ENCODE data around the gene EFCAB10. TPM values are rescaled to one million over a fixed set of nuclear protein-coding genes. Genes with fewer than 3 reads are reported as not detected.

Gene EFCAB10
- total RNA-seq, 1 donor from 2014 or later: 2.0 TPM

GRCh38 chr7:105614341-105614840, 33.1 kb upstream of the EFCAB10 start:
- no peak overlapping the region for H3K27ac Mint-ChIP-seq
- H3K9me3 Mint-ChIP-seq: no peaks in the 10 kb centered on the region
- H3K36me3 Mint-ChIP-seq: peaks cover 10% of the 10 kb centered on the region
- H3K27me3 Mint-ChIP-seq: no peaks in the 10 kb centered on the region
- H3K4me3 Mint-ChIP-seq: no peak overlapping the region
- H3K4me1 Mint-ChIP-seq (ENCODE audit: unreplicated experiment): no peaks in the 10 kb centered on the region
- no peak for DNase-seq (ENCODE audit: extremely low spot score, unreplicated experiment)
- TF ChIP-seq CTCF (conservative IDR thresholded peaks at IDR 0.05): no peak

DNA sequence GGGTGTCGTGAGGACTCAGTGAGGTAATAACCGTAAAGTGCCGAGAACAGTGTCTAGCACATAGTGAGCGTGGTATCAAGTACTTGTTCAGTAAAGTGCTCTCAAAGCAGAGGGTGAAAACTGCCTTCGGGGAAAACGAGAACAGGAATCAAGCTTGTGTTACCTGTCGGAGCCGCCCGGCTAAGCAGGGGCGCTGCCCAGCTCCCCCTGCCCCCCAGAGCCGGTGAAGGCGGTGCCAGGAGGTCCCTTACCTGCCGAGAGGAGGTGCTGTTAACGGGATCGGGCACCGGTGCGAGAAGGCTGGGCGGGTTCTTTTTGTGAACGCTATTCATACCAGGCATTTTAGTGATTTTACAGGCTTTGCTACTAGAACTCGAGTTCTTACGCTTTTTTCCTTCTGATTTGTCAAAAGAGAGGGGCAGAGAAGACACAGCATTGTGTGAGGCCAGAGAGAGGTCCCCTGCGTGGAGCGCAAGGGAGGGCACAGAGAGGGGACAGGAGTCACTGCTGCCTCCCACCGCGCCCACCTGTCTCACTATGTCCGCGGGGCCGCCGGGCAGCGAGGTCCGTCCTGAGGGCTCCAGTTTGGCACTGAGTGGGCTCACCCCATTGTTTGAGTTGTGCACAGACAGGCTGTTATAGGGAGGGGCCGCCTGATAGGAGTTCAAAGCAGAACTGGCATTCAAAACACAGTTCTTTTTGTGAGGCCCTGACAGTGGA, 32.5 kb upstream of the EFCAB10 start:
- TF ChIP-seq CTCF (conservative IDR thresholded peaks at IDR 0.05): no peak
- Mint-ChIP-seq H3K27me3 (no peaks in the 10 kb centered on the region), H3K9me3 (no peaks in the 10 kb centered on the region), H3K27ac (no peak overlapping the region), H3K4me3 (no peak overlapping the region), H3K4me1 (ENCODE audit: unreplicated experiment) (no peaks in the 10 kb centered on the region), H3K36me3 (peaks cover 10% of the 10 kb centered on the region)
- DNase-seq (ENCODE audit: extremely low spot score, unreplicated experiment): no peak

GRCh38 chr7:105612806-105613205, 31.5 kb upstream of the EFCAB10 start:
- H3K9me3 Mint-ChIP-seq: no peaks in the 10 kb centered on the region
- H3K36me3 Mint-ChIP-seq: peaks cover 10% of the 10 kb centered on the region
- H3K27me3 Mint-ChIP-seq: no peaks in the 10 kb centered on the region
- DNase-seq (ENCODE audit: extremely low spot score, unreplicated experiment): no peak
- H3K4me1 Mint-ChIP-seq (ENCODE audit: unreplicated experiment): no peaks in the 10 kb centered on the region
- no peak overlapping the region for H3K27ac Mint-ChIP-seq
- no peak overlapping the region for H3K4me3 Mint-ChIP-seq
- no peak for TF ChIP-seq CTCF (conservative IDR thresholded peaks at IDR 0.05)

DNA sequence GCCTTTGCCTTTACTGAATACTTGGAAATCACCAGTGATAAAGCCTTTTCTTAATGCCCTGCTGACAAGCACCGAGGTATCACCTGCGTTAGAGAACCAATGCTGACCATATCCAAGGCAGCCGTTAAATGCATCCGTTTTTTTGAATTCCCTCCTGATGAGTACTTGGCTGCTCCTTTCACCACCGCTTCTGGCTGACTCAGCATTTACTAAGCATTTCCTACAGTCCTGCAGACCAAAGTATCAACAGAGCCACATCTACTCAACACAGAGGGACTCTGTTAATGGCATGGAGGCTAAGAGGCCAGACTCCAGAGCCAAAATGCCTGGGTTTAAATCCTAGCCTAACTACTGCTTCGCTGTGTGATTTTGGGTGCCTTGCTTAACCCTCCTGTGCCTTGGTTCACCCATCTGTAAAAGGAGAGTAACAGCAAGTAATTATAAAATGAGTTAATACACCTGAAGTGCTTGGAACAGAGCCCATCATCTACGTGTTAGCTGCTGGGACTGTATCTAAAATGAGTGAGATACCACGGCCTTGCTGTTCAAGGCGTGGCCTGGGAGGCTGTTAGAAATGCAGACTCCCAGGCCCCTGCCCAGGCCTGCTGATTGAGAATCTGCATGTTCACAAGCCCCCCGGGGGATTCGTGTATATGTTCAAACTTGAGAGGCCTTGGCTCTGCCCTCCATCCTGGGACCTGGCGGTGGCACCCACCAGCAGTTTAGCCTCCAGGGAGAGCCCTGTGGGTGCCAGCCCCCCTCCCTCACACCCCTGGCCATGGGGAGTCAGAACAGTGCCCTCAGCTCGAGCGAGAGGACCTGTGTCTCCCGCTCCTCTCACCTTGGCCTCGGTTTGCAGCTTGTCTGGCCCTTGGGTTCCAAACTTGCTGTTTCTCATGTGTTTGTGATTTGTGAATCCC, 30.8 kb upstream of the EFCAB10 start:
- no peak overlapping the region for H3K27ac Mint-ChIP-seq
- peaks cover 13% of the 10 kb centered on the region for H3K36me3 Mint-ChIP-seq
- TF ChIP-seq CTCF (conservative IDR thresholded peaks at IDR 0.05): no peak
- H3K4me1 Mint-ChIP-seq (ENCODE audit: unreplicated experiment): no peaks in the 10 kb centered on the region
- no peaks in the 10 kb centered on the region for H3K27me3 Mint-ChIP-seq
- no peak overlapping the region for H3K4me3 Mint-ChIP-seq
- no peak for DNase-seq (ENCODE audit: extremely low spot score, unreplicated experiment)
- no peaks in the 10 kb centered on the region for H3K9me3 Mint-ChIP-seq

DNA sequence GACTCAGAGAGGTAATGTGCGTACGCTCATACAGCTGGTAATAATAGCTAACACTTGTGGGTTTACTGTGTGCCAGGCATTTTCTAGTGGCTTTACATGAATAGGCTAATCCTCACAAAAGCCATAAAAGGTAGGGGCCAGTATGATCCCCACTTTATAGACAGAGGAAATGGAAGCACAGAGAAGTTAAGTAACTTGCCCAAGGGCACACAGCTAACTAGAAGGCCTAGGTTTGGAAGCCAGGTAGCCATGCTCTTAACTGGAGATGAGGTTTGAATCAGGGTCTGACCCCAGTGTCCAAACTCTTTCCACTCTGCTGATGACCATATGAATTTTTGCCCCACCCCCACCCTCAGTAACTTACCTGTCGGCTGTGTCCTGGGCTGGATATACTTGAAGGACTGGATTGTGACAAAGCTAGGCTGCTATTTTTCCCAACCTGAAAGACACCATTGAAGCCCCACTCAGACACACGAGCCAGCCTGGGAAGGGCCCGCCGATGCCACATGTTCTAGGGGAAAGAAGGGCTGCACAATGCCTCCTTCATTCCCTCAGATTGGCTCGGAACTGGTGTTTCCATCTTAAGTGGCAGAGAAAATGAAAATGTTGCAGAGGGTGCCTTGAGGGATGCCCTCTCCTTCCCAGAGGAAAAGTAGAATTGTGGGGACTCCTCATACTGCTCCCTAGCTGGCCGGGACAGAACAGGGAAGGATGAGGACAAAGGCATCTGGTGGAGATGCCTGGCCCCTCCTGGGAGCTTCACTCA, 29.1 kb upstream of the EFCAB10 start:
- no peaks in the 10 kb centered on the region for H3K9me3 Mint-ChIP-seq
- no peak for DNase-seq (ENCODE audit: extremely low spot score, unreplicated experiment)
- H3K4me1 Mint-ChIP-seq (ENCODE audit: unreplicated experiment): no peaks in the 10 kb centered on the region
- no peak for TF ChIP-seq CTCF (conservative IDR thresholded peaks at IDR 0.05)
- H3K4me3 Mint-ChIP-seq: no peak overlapping the region
- H3K36me3 Mint-ChIP-seq: peaks cover 13% of the 10 kb centered on the region
- no peak overlapping the region for H3K27ac Mint-ChIP-seq
- no peaks in the 10 kb centered on the region for H3K27me3 Mint-ChIP-seq

Data from type B pancreatic cell (in vitro differentiated cells).